Caco-2 (cell line): Measurements from ENCODE around the gene INAVA. TPM values are rescaled to one million over a fixed set of nuclear protein-coding genes. Genes with fewer than 3 reads are reported as not detected.

ENCODE experiments used
- BruUV-seq: library from RNA; stranded (reverse); fragments of 400-500 nt; replicated peaks from 2 replicates; lab custom pipeline; 2021; lab: Mats Ljungman, UMichigan
- CTCF ChIA-PET: fragments of 300-600 bp; sonication (Branson Sonifier 250); formaldehyde crosslinking; loops from one replicate; lab custom pipeline; 2022; ENCODE audit warnings: antibody characterized with exemption; lab: Charles Lee
- POLR2A ChIA-PET: fragments of 300-600 bp; sonication (Branson Sonifier 250); formaldehyde crosslinking; loops from one replicate; lab custom pipeline; 2022; ENCODE audit warnings: antibody characterized with exemption; lab: Charles Lee
- DNase-seq, 2 experiments: peaks; one replicate each; pipeline versions ENCODE4 v3.0.0 to v3.0.0-alpha.2; 2020 to 2022
- H3K27me3 ChIP-seq: replicated peaks from 2 replicates; pipeline ENCODE4 v1.6.0; 2011; ENCODE audit warnings: low read length; ENCODE audit not compliant: control insufficient read depth, insufficient read depth
- H3K36me3 ChIP-seq: 2 replicates; pipeline ENCODE4 v1.5.1; 2011; ENCODE audit warnings: low read length; ENCODE audit not compliant: control insufficient read depth, insufficient read depth
- H3K4me1 ChIP-seq: fragments of 250-450 bp; sonication (Bioruptor Pico); 2 replicates; pipeline ENCODE4 v1.5.1; 2020; ENCODE audit warnings: mild to moderate bottlenecking
- H3K4me3 ChIP-seq: 2 replicates; pipeline ENCODE4 v1.5.1; 2011; ENCODE audit warnings: low read depth, mild to moderate bottlenecking, control low read depth, low read length
- H3K9me3 ChIP-seq: fragments of 250-450 bp; sonication (Bioruptor Pico); 2 replicates; pipeline ENCODE4 v1.5.1; 2020; ENCODE audit warnings: mild to moderate bottlenecking, moderate library complexity
- H3K27ac Mint-ChIP-seq: one replicate; pipeline ENCODE4 v1.8.0; 2022; ENCODE audit warnings: mixed read lengths; ENCODE audit not compliant: unreplicated experiment
- H3K27me3 Mint-ChIP-seq: one replicate; pipeline ENCODE4 v1.8.0; 2022; ENCODE audit warnings: mixed read lengths; ENCODE audit not compliant: insufficient read depth, unreplicated experiment
- H3K36me3 Mint-ChIP-seq: one replicate; pipeline ENCODE4 v1.8.0; 2022; ENCODE audit warnings: mild to moderate bottlenecking, mixed read lengths; ENCODE audit not compliant: insufficient read depth, unreplicated experiment
- H3K4me1 Mint-ChIP-seq: one replicate; pipeline ENCODE4 v1.8.0; 2022; ENCODE audit warnings: low read depth, mixed read lengths; ENCODE audit not compliant: unreplicated experiment
- H3K4me3 Mint-ChIP-seq: one replicate; pipeline ENCODE4 v1.8.0; 2022; ENCODE audit warnings: mild to moderate bottlenecking, moderate library complexity, mixed read lengths; ENCODE audit not compliant: unreplicated experiment
- H3K9me3 Mint-ChIP-seq: one replicate; pipeline ENCODE4 v1.8.0; 2022; ENCODE audit warnings: mixed read lengths; ENCODE audit not compliant: unreplicated experiment
- intact Hi-C: fragments of 100-400 bp; cut with micrococcal nuclease; formaldehyde crosslinking; loops from one replicate; pipeline ENCODE4 v1.10.0; 2022; ENCODE audit not compliant: unreplicated experiment
- total RNA-seq: library from RNA; stranded (reverse); gene quantifications from 2 replicates; pipeline ENCODE4 v1.2.3, GENCODE V29; 2022
- TF ChIP-seq, protein P1 (sequence below), 2 experiments: fragments of 200-600 bp in 1 of 2; IDR thresholded peaks; 1 replicate in 1 of 2; 2 replicates in 1 of 2; pipeline versions ENCODE4 v1.5.1 to v1.8.0; 2011 to 2022; ENCODE audit warnings: antibody characterized with exemption in 1 of 2, control low read depth in 1 of 2, inconsistent platforms in 1 of 2, low read depth in 1 of 2, low read length in 1 of 2, mild to moderate bottlenecking in 1 of 2, moderate library complexity in 1 of 2; ENCODE audit not compliant: insufficient read depth in 1 of 2, severe bottlenecking in 1 of 2, unreplicated experiment in 1 of 2

INAVA gene
- total RNA-seq, 1 experiment from 2014 or later = 123 TPM

GRCh38 chr1:200849430-200849829 is 45.3 kb upstream of the INAVA start:
- Histone ChIP-seq H3K36me3 (no peaks in the 10 kb centered on the region; the same call in 1 of the 2 replicates), H3K4me1 (no peaks in the 10 kb centered on the region), H3K4me3 (no peak overlapping the region), H3K9me3 (no peaks in the 10 kb centered on the region), H3K27me3 (no peaks in the 10 kb centered on the region)
- TF ChIP-seq, protein P1, sequence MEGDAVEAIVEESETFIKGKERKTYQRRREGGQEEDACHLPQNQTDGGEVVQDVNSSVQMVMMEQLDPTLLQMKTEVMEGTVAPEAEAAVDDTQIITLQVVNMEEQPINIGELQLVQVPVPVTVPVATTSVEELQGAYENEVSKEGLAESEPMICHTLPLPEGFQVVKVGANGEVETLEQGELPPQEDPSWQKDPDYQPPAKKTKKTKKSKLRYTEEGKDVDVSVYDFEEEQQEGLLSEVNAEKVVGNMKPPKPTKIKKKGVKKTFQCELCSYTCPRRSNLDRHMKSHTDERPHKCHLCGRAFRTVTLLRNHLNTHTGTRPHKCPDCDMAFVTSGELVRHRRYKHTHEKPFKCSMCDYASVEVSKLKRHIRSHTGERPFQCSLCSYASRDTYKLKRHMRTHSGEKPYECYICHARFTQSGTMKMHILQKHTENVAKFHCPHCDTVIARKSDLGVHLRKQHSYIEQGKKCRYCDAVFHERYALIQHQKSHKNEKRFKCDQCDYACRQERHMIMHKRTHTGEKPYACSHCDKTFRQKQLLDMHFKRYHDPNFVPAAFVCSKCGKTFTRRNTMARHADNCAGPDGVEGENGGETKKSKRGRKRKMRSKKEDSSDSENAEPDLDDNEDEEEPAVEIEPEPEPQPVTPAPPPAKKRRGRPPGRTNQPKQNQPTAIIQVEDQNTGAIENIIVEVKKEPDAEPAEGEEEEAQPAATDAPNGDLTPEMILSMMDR (IDR thresholded peaks at IDR 0.05; ENCODE audit: insufficient read depth in 1 of 2, low read depth in 1 of 2, low read length in 1 of 2, severe bottlenecking in 1 of 2, unreplicated experiment in 1 of 2) = no peak
- CTCF ChIA-PET = no interaction called here
- no peaks in the 10 kb centered on the region for H3K9me3 Mint-ChIP-seq
- POLR2A ChIA-PET = no interaction called here
- no peak overlapping the region for H3K4me3 Mint-ChIP-seq
- peaks cover 57% of the 10 kb centered on the region for H3K36me3 Mint-ChIP-seq
- no peak for DNase-seq
- no peaks in the 10 kb centered on the region for H3K4me1 Mint-ChIP-seq
- intact Hi-C loops = no loop called here
- H3K27me3 Mint-ChIP-seq = no peaks in the 10 kb centered on the region
- no TSS peak for BruUV-seq
- H3K27ac Mint-ChIP-seq = no peak overlapping the region

DNA sequence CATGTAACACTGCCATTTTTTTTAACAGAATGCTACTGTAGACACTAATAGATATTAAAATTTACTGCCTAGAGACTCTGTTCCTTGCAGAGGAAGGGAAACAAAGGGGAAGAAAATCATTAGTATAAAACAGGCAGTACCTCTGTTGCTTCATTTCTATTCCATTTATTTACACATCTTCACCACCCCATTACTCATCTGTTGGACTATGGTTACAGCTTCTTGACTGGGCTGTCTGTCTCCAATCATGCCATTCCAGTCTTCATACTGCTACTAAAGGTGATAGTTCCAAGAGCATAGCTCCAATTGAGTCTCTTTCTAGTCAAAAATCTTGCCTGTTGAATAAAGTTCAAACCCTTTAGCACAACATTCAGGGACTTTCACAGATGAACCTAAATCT is 44.1 kb upstream of the INAVA start:
- CTCF ChIA-PET = no interaction called here
- intact Hi-C loops = no loop called here
- Mint-ChIP-seq H3K27me3 (no peaks in the 10 kb centered on the region), H3K4me1 (no peaks in the 10 kb centered on the region), H3K4me3 (no peak overlapping the region), H3K9me3 (no peaks in the 10 kb centered on the region), H3K36me3 (peaks cover 57% of the 10 kb centered on the region), H3K27ac (no peak overlapping the region)
- no TSS peak for BruUV-seq
- Histone ChIP-seq H3K27me3 (no peaks in the 10 kb centered on the region), H3K9me3 (no peaks in the 10 kb centered on the region), H3K4me1 (no peaks in the 10 kb centered on the region), H3K4me3 (no peak overlapping the region), H3K36me3 (no peaks in the 10 kb centered on the region)
- DNase-seq = no peak
- POLR2A ChIA-PET = no interaction called here
- TF ChIP-seq, protein P1 (IDR thresholded peaks at IDR 0.05; ENCODE audit: insufficient read depth in 1 of 2, low read depth in 1 of 2, low read length in 1 of 2, severe bottlenecking in 1 of 2, unreplicated experiment in 1 of 2) = no peak

- TF ChIP-seq, protein P1 (IDR thresholded peaks at IDR 0.05; ENCODE audit: insufficient read depth in 1 of 2, low read depth in 1 of 2, low read length in 1 of 2, severe bottlenecking in 1 of 2, unreplicated experiment in 1 of 2) = no peak
- Mint-ChIP-seq H3K4me3 (no peak overlapping the region), H3K36me3 (peaks cover 15% of the 10 kb centered on the region), H3K27ac (no peak overlapping the region), H3K4me1 (no peaks in the 10 kb centered on the region), H3K27me3 (no peaks in the 10 kb centered on the region), H3K9me3 (no peaks in the 10 kb centered on the region)
- Histone ChIP-seq H3K4me3 (no peak overlapping the region), H3K9me3 (no peaks in the 10 kb centered on the region), H3K36me3 (0 out of 2 replicates have a peak, but pooled peaks cover 1% of the 10 kb centered on the region), H3K4me1 (no peaks in the 10 kb centered on the region), H3K27me3 (no peaks in the 10 kb centered on the region)
- POLR2A ChIA-PET = no interaction called here
- CTCF ChIA-PET = interaction anchor here (0.6 kb wide), 1 partner anchor 205 kb away, joined by 3 read pairs; no protein-coding TSS in a partner anchor
- no TSS peak for BruUV-seq
- intact Hi-C loops = no loop called here
- no peak for DNase-seq
Observed at GRCh38 chr1:200856716-200857357, 37.9 kb upstream of the INAVA start.
